WTC11 (cell line): ENCODE results near the gene SUMF1.

ENCODE experiments used
- CTCF ChIP-seq: fragments of 200-600 bp; IDR thresholded peaks from 2 replicates; pipeline ENCODE4 v1.8.0; 2022; ENCODE audit warnings: antibody characterized with exemption
- MXD4 ChIP-seq: fragments of 250-450 bp; sonication (Bioruptor Pico); IDR thresholded peaks from 2 replicates; pipeline ENCODE4 v1.8.0; 2021; ENCODE audit warnings: mild to moderate bottlenecking, moderate library complexity, borderline replicate concordance
- SP1 ChIP-seq: sonication (generic); formaldehyde crosslinking; conservative IDR thresholded peaks from 2 replicates; pipeline ENCODE4 v1.8.1; 2022; ENCODE audit warnings: missing genetic modification reagents
- USF2 ChIP-seq: sonication (generic); formaldehyde crosslinking; IDR thresholded peaks from 2 replicates; pipeline ENCODE4 v1.8.1; 2023; ENCODE audit warnings: mild to moderate bottlenecking, missing genetic modification reagents, moderate library complexity
- ZNF232 ChIP-seq: sonication (generic); formaldehyde crosslinking; IDR thresholded peaks from 2 replicates; pipeline ENCODE4 v1.8.0; 2022; ENCODE audit warnings: mild to moderate bottlenecking, missing genetic modification reagents

DNA sequence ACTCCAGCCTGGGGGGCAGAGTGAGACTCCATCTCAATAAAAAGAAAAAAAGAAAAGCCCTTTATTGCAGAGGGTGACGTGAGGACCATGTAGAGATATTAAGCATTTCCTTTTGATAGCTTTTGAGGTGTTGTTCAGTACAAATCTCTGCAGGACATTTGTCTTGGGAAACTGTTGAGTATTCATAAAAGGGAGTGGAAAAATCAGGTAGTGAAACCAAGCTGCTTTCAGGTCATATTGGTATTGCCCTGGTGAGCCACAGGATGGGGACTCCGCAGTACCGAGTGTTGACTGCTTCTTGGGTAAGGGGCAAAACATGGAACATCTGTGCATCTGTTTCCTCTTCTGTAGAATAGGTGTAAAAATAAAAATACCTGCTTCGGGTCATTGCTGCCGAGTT, 36.0 kb upstream of the SUMF1 start:
- no peak for TF ChIP-seq MXD4 (CRISPR knock-in tag)
- no peak for TF ChIP-seq ZNF232 (CRISPR knock-in tag)
- TF ChIP-seq CTCF: no peak
- no peak for TF ChIP-seq SP1 (CRISPR knock-in tag)
- TF ChIP-seq USF2 (CRISPR knock-in tag): no peak
